NCI-H1105 (cell line): ENCODE measurements around the gene PHC1.
"Not testable (repeated sequence)": the region's sequence is repeated elsewhere in the genome, so short reads cannot be mapped to it uniquely, and the experiment has no call there.

Source experiments
- DNase-seq: peaks from one replicate; lab custom pipeline; 2025; lab: John Stamatoyannopoulos, UW

Gene PHC1

GRCh38 chr12:8911606-8912268, 2.6 kb upstream of the PHC1 start:
- no peak for DNase-seq

- peak; percentile 52 for DNase-seq
Measured at GRCh38 chr12:8912914-8913313, 1.4 kb upstream of the PHC1 start.

- peak; percentile 58 for DNase-seq
Measured at GRCh38 chr12:8913702-8914032, 642 bp upstream of the PHC1 start.

GRCh38 chr12:8914716-8915526, 612 bp downstream of the PHC1 start:
- DNase-seq: peak; percentile 57

GRCh38 chr12:8916154-8916553, 1.8 kb downstream of the PHC1 start:
- no peak for DNase-seq

- no peak for DNase-seq
Measured at GRCh38 chr12:8917031-8917430, 2.7 kb downstream of the PHC1 start.

GRCh38 chr12:8917751-8918150, 3.4 kb downstream of the PHC1 start:
- DNase-seq: no peak

- not testable (repeated sequence) for DNase-seq
Measured at GRCh38 chr12:8919643-8920042, 5.3 kb downstream of the PHC1 start.

GRCh38 chr12:8922544-8922943, 8.2 kb downstream of the PHC1 start:
- DNase-seq: no peak

- not testable (repeated sequence) for DNase-seq
Measured at GRCh38 chr12:8930655-8931323, 16.5 kb downstream of the PHC1 start.

GRCh38 chr12:8932464-8932863, 18.2 kb downstream of the PHC1 start:
- DNase-seq: not testable (repeated sequence)

GRCh38 chr12:8934080-8934479, 19.8 kb downstream of the PHC1 start:
- not testable (repeated sequence) for DNase-seq

GRCh38 chr12:8936735-8937134, 22.4 kb downstream of the PHC1 start:
- DNase-seq: no peak

GRCh38 chr12:8937842-8938442, 23.6 kb downstream of the PHC1 start:
- DNase-seq: not testable (repeated sequence)

GRCh38 chr12:8941691-8942478, 27.6 kb downstream of the PHC1 start:
- DNase-seq: no peak

- DNase-seq: no peak
Measured at GRCh38 chr12:8943565-8944186, 29.4 kb downstream of the PHC1 start.

GRCh38 chr12:8946733-8947132, 32.4 kb downstream of the PHC1 start:
- DNase-seq: no peak

- no peak for DNase-seq
Measured at GRCh38 chr12:8947737-8948136, 33.4 kb downstream of the PHC1 start.

GRCh38 chr12:8948701-8949341, 34.5 kb downstream of the PHC1 start:
- DNase-seq: no peak

- DNase-seq: peak; percentile 100
Measured at GRCh38 chr12:8949342-8950220, 35.3 kb downstream of the PHC1 start, which contains the start of gene M6PR. M6PR (minus strand) TSS chr12:8949645; CDS start chr12:8946404, 3,241 bp downstream.
